HepG2 (cell line): Measurements from ENCODE around the gene MYRIP.

Experiments
- EZH2 ChIP-seq: conservative IDR thresholded peaks from 2 replicates; pipeline ENCODE4 v1.6.1; 2012; ENCODE audit warnings: mild to moderate bottlenecking, low read depth, low read length, moderate library complexity
- GABPB1 ChIP-seq: IDR thresholded peaks from 2 replicates; pipeline ENCODE4 v1.6.1; 2016; ENCODE audit warnings: mild to moderate bottlenecking, missing genetic modification reagents, moderate library complexity, missing compliant biosample characterization
- GATAD2A ChIP-seq: IDR thresholded peaks from 2 replicates; pipeline ENCODE4 v1.6.1; 2016
- IKZF4 ChIP-seq: sonication (generic); formaldehyde crosslinking; IDR thresholded peaks from 2 replicates; pipeline ENCODE4 v1.5.1; 2020; ENCODE audit warnings: borderline replicate concordance, mild to moderate bottlenecking, low read depth, missing genetic modification reagents; ENCODE audit errors: not compliant biosample characterization
- RXRA ChIP-seq: sonication (generic); formaldehyde crosslinking; IDR thresholded peaks from 2 replicates; pipeline ENCODE4 v1.5.1; 2020; ENCODE audit warnings: missing genetic modification reagents
- SCMH1 ChIP-seq: sonication (generic); formaldehyde crosslinking; IDR thresholded peaks from 2 replicates; pipeline ENCODE4 v1.9.0; 2021; ENCODE audit warnings: missing genetic modification reagents, mild to moderate bottlenecking, borderline replicate concordance
- SSRP1 ChIP-seq: IDR thresholded peaks from 2 replicates; pipeline ENCODE4 v1.6.1; 2016; ENCODE audit warnings: control low read depth
- YY1 ChIP-seq: IDR thresholded peaks from 2 replicates; pipeline ENCODE4 v1.6.1; 2011; ENCODE audit warnings: low read length, low read depth, moderate library complexity, mild to moderate bottlenecking; ENCODE audit not compliant: insufficient read depth, insufficient replicate concordance
- ZNF572 ChIP-seq: sonication (generic); formaldehyde crosslinking; IDR thresholded peaks from 2 replicates; pipeline ENCODE4 v1.5.1; 2020; ENCODE audit warnings: mild to moderate bottlenecking, missing genetic modification reagents
- TF ChIP-seq, protein P1 (sequence below): sonication (generic); formaldehyde crosslinking; IDR thresholded peaks from 2 replicates; pipeline ENCODE4 v1.8.1; 2022; ENCODE audit warnings: mild to moderate bottlenecking, missing genetic modification reagents
- TF ChIP-seq, protein P2 (sequence below): sonication (generic); formaldehyde crosslinking; IDR thresholded peaks from 2 replicates; pipeline ENCODE4 v1.5.0; 2020; ENCODE audit warnings: mild to moderate bottlenecking, missing genetic modification reagents, moderate library complexity
- TF ChIP-seq, protein P3 (sequence below): sonication (generic); formaldehyde crosslinking; IDR thresholded peaks from 2 replicates; pipeline ENCODE4 v1.4.0; 2020; ENCODE audit warnings: missing genetic modification reagents

DNA sequence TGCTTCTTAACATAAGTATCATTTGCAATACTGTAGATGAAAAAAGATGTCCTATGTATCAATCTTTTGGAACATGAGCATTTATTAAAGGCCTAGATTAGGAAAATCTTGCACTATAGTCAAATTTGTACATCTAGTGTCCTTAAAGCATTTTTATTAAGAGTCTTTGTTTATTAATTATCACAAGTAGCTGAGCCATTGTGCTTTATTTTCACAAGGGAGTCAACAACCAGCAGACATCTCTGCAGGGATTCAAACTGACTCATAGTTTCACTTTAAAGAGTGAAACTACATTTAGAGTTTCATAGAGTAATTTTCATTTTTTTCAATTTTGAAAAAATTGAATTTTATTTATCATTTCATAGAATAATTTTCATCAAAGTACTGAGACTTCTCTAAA lies 405.6 kb downstream of the MYRIP start:
- TF ChIP-seq RXRA (CRISPR knock-in tag): no peak
- no peak for TF ChIP-seq YY1
- no peak for TF ChIP-seq ZNF572
- TF ChIP-seq GABPB1 (CRISPR knock-in tag): no peak
- no peak for TF ChIP-seq SSRP1 (CRISPR knock-in tag)
- TF ChIP-seq, protein P1, sequence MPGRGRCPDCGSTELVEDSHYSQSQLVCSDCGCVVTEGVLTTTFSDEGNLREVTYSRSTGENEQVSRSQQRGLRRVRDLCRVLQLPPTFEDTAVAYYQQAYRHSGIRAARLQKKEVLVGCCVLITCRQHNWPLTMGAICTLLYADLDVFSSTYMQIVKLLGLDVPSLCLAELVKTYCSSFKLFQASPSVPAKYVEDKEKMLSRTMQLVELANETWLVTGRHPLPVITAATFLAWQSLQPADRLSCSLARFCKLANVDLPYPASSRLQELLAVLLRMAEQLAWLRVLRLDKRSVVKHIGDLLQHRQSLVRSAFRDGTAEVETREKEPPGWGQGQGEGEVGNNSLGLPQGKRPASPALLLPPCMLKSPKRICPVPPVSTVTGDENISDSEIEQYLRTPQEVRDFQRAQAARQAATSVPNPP (CRISPR knock-in tag): no peak
- TF ChIP-seq GATAD2A (CRISPR knock-in tag): no peak
- no peak for TF ChIP-seq SCMH1 (CRISPR knock-in tag)
- TF ChIP-seq, protein P2, sequence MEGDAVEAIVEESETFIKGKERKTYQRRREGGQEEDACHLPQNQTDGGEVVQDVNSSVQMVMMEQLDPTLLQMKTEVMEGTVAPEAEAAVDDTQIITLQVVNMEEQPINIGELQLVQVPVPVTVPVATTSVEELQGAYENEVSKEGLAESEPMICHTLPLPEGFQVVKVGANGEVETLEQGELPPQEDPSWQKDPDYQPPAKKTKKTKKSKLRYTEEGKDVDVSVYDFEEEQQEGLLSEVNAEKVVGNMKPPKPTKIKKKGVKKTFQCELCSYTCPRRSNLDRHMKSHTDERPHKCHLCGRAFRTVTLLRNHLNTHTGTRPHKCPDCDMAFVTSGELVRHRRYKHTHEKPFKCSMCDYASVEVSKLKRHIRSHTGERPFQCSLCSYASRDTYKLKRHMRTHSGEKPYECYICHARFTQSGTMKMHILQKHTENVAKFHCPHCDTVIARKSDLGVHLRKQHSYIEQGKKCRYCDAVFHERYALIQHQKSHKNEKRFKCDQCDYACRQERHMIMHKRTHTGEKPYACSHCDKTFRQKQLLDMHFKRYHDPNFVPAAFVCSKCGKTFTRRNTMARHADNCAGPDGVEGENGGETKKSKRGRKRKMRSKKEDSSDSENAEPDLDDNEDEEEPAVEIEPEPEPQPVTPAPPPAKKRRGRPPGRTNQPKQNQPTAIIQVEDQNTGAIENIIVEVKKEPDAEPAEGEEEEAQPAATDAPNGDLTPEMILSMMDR (CRISPR knock-in tag): no peak
- TF ChIP-seq IKZF4 (CRISPR knock-in tag): no peak
- TF ChIP-seq, protein P3, sequence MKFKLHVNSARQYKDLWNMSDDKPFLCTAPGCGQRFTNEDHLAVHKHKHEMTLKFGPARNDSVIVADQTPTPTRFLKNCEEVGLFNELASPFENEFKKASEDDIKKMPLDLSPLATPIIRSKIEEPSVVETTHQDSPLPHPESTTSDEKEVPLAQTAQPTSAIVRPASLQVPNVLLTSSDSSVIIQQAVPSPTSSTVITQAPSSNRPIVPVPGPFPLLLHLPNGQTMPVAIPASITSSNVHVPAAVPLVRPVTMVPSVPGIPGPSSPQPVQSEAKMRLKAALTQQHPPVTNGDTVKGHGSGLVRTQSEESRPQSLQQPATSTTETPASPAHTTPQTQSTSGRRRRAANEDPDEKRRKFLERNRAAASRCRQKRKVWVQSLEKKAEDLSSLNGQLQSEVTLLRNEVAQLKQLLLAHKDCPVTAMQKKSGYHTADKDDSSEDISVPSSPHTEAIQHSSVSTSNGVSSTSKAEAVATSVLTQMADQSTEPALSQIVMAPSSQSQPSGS (CRISPR knock-in tag): no peak
- no peak for TF ChIP-seq EZH2
